HG03064 (cell line): ENCODE measurements around the gene BUB3.

Experiments
- ATAC-seq: cut with Tn5 transposase; IDR thresholded peaks from one replicate; pipeline ENCODE4 v1.9.1; 2021; ENCODE audit warnings: low read depth; ENCODE audit not compliant: unreplicated experiment

BUB3 gene

GRCh38 chr10:123140164-123140982 lies 13.8 kb upstream of the BUB3 start:
- ATAC-seq: no peak

GRCh38 chr10:123140983-123141390 lies 13.2 kb upstream of the BUB3 start:
- no peak for ATAC-seq

GRCh38 chr10:123141791-123142700 lies 12.2 kb upstream of the BUB3 start:
- ATAC-seq: no peak

- ATAC-seq: no peak
Measured at GRCh38 chr10:123142701-123143161, 11.5 kb upstream of the BUB3 start.

GRCh38 chr10:123143162-123143824 lies 10.9 kb upstream of the BUB3 start:
- no peak for ATAC-seq

GRCh38 chr10:123143825-123144168 lies 10.4 kb upstream of the BUB3 start:
- no peak for ATAC-seq

- ATAC-seq: no peak
Measured at GRCh38 chr10:123144697-123145541, 9.3 kb upstream of the BUB3 start.

GRCh38 chr10:123145542-123146012 lies 8.6 kb upstream of the BUB3 start:
- ATAC-seq: no peak

GRCh38 chr10:123146013-123146893 lies 7.9 kb upstream of the BUB3 start:
- no peak for ATAC-seq

- ATAC-seq: no peak
Measured at GRCh38 chr10:123146894-123147634, 7.1 kb upstream of the BUB3 start.

- ATAC-seq: no peak
Measured at GRCh38 chr10:123147635-123148413, 6.4 kb upstream of the BUB3 start, which contains the start of gene HMX2. Gene HMX2 (plus strand): TSS chr10:123148136. CDS start chr10:123148379, 243 bp downstream.

GRCh38 chr10:123148414-123149161 lies 5.6 kb upstream of the BUB3 start:
- ATAC-seq: no peak

GRCh38 chr10:123149162-123149567 lies 5.0 kb upstream of the BUB3 start:
- ATAC-seq: no peak

- no peak for ATAC-seq
Measured at GRCh38 chr10:123149568-123150270, 4.5 kb upstream of the BUB3 start.

GRCh38 chr10:123150271-123150985 lies 3.8 kb upstream of the BUB3 start:
- ATAC-seq: no peak
